Mucosa of stomach (tissue), 1 donor: ENCODE data around the gene FBXO41.

Experiments used
- H3K27me3 ChIP-seq: one replicate; pipeline ENCODE4 v1.7.0; 2013; ENCODE audit warnings: mild to moderate bottlenecking, low read length; ENCODE audit not compliant: control insufficient read depth, insufficient read depth
- H3K36me3 ChIP-seq: one replicate; pipeline ENCODE4 v1.7.0; 2013; ENCODE audit warnings: low read length; ENCODE audit not compliant: control insufficient read depth, insufficient read depth
- H3K4me1 ChIP-seq: one replicate; pipeline ENCODE4 v1.7.0; 2013; ENCODE audit warnings: mild to moderate bottlenecking, low read length; ENCODE audit not compliant: control insufficient read depth, insufficient read depth
- H3K4me3 ChIP-seq: one replicate; pipeline ENCODE4 v1.7.0; 2013; ENCODE audit warnings: low read length
- H3K9ac ChIP-seq: one replicate; pipeline ENCODE4 v1.7.0; 2013; ENCODE audit warnings: mild to moderate bottlenecking, low read length, moderate library complexity
- H3K9me3 ChIP-seq: one replicate; pipeline ENCODE4 v1.7.0; 2013; ENCODE audit warnings: mild to moderate bottlenecking, low read length, moderate library complexity; ENCODE audit not compliant: control insufficient read depth
- donor health status: Pancreatic carcinoma.

Gene FBXO41

DNA sequence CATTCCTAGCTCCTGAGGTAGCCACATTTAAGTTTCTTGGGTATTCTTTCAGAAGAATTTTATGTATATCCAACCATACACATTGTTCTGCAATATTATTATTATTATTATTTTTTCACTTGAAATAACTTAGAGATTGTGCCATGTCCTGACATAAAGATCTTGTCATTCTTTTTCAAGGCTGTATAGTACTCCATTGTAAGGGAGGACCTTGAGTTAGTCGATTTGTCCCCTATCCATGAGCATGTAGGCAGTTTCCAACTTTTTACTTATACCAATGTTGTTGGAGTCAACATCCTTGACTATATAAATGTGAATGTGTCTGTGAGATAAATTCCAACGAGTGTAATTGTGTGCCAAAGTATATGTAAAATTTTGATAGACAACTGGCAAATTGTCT lies 10.0 kb upstream of the FBXO41 start:
- no peak overlapping the region for H3K4me3 ChIP-seq
- peaks cover 78% of the 10 kb centered on the region for H3K27me3 ChIP-seq
- H3K9ac ChIP-seq = no peak overlapping the region
- H3K36me3 ChIP-seq = no peaks in the 10 kb centered on the region
- H3K9me3 ChIP-seq = no peaks in the 10 kb centered on the region
- no peaks in the 10 kb centered on the region for H3K4me1 ChIP-seq

DNA sequence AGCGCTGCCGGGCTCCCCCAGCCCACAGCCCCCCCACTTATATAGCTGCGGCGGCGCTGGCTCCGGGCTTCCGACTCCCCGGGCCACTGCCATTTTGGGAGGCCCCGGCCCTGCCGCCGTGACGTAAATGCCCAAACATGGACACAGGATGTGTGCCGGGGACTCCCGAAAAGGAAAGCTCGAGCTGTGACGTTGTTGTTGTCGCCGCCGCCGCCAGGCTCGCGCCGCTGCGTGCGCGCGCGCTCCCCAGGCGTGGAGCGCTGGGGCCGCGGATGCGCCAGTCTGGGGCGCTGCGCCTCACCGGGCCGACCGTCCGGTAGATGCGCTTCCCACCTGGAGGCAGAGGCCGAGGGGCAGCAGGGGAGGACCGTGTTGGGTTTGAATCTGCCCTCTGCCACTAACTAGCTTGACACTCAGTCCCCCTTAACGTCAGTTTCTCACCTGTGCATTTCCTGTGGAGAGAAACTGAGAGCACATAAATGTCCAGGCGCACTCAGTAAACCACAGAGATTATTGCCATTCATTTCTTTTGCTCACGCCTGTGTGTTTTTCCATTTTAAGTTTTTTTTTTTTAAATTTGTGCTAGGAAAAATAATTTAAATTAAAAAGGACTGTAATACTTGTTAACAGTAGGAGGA lies 9.4 kb upstream of the FBXO41 start, which contains the start of gene EGR4:
Gene EGR4, minus strand, starts transcription at position 15 of the 638 bp plus-strand sequence. CDS start 231 bp downstream, outside the sequence.
- H3K27me3 ChIP-seq = peaks cover 84% of the 10 kb centered on the region
- no peak within 1 kb of the TSS for H3K9ac ChIP-seq
- H3K4me3 ChIP-seq = no peak within 1 kb of the TSS
- no peaks in the 10 kb centered on the region for H3K4me1 ChIP-seq
- no peaks in the 10 kb centered on the region for H3K9me3 ChIP-seq
- H3K36me3 ChIP-seq = no peaks in the 10 kb centered on the region

- Histone ChIP-seq H3K27me3 (peaks cover 89% of the 10 kb centered on the region), H3K9ac (no peak overlapping the region)
These were observed 8.7 kb upstream of the FBXO41 start for GRCh38 chr2:73292906-73293533.

DNA sequence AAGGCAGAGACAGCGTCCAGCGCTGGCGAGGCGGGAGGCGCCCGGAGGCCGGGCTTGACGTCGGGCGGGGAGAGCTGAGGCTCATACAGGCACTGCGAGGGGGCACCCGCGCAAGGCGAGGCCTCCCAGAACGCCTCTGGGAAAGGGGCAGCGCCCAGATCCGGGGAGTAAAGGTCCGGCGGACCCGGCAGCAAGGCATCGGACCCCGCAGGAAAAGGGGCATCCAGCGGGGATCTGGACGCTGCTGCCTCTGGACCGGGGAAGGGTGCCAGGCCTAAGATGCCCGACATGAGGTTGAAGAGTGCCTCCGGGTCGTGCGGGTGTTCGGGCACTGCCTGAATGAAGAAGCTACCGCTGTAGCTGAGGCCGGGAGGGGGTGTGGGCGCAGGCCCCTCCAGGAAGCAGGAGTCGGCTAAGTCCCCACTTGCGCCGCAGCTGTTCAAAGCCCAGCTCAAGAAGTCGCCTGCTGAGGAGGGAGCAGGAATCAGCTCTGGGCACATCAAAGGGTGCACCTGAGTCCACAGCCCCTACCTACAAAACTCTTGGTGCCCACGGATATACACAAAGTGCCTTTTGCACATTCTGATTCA lies 8.1 kb upstream of the FBXO41 start:
- H3K36me3 ChIP-seq = no peaks in the 10 kb centered on the region
- H3K9me3 ChIP-seq = no peaks in the 10 kb centered on the region
- peaks cover 89% of the 10 kb centered on the region for H3K27me3 ChIP-seq
- H3K4me1 ChIP-seq = no peaks in the 10 kb centered on the region
- no peak overlapping the region for H3K4me3 ChIP-seq
- H3K9ac ChIP-seq = no peak overlapping the region

More at GRCh38 chr2:73292906-73293533, 8.7 kb upstream of the FBXO41 start:
- H3K4me1 ChIP-seq = no peaks in the 10 kb centered on the region
- H3K36me3 ChIP-seq = no peaks in the 10 kb centered on the region
- no peaks in the 10 kb centered on the region for H3K9me3 ChIP-seq
- no peak overlapping the region for H3K4me3 ChIP-seq

DNA sequence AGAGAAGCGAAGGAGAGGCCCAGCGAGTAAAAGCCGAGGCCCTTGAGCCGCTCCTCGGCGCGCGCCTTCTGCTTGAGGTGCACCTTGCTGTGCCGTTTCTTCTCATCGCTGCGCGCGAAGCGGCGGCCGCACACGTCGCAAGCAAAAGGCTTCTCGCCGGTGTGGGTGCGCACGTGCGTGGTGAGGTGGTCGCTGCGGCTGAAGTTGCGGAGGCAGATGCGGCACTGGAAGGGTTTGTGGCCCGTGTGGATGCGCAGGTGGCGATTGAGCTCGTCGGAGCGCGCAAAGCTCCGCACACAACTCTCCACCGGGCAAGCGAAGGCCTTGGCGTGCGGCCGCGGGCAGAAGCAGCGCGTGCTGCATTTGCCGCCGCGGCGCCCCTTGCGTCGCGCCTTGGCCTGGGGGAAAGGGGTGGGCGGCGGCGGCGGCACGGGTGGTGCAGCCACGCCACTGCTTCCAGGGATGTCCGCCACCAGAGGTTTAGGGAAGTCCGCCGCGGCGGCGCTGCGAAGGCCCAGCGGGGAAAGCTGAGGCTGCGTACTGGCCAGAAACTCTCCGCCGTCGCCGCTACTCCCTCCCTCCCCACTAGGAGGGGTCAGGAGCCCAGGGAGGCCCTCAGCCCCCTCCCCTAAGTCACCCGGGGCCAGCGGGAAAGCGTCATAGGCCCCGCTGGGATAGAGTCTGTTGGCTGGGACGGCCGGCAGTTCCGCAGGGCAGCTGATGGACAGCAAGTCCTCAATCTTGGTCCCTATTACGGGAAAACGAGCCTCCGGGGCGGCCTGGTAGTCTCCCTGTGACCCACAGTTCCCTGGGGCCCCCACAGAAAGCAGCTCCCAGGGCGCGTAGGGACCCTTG lies 7.4 kb upstream of the FBXO41 start:
- H3K27me3 ChIP-seq = peaks cover 83% of the 10 kb centered on the region
- no peaks in the 10 kb centered on the region for H3K36me3 ChIP-seq
- H3K4me3 ChIP-seq = no peak overlapping the region
- no peak overlapping the region for H3K9ac ChIP-seq
- H3K4me1 ChIP-seq = no peaks in the 10 kb centered on the region
- H3K9me3 ChIP-seq = no peaks in the 10 kb centered on the region

DNA sequence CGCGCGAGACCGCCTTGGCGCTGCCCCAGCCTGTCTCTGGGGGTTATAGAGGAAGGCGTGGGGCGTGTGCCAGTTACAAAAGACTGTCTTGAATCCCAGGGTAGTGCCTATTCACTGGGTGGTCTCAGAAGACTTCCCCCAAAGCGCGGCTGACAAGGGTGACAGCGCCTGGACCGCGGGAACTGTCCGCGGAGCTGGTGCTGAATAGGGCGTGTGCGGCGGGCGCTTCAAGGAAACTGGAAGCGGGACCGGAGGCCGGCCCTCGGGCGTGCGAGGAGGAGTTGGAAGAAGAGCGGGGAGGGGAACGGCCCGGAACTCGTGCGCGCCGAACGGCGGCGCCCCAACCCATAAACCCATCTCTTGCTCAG lies 6.8 kb upstream of the FBXO41 start:
- Histone ChIP-seq H3K4me1 (no peaks in the 10 kb centered on the region), H3K9me3 (no peaks in the 10 kb centered on the region), H3K9ac (no peak overlapping the region), H3K36me3 (no peaks in the 10 kb centered on the region), H3K27me3 (peaks cover 82% of the 10 kb centered on the region), H3K4me3 (no peak overlapping the region)

DNA sequence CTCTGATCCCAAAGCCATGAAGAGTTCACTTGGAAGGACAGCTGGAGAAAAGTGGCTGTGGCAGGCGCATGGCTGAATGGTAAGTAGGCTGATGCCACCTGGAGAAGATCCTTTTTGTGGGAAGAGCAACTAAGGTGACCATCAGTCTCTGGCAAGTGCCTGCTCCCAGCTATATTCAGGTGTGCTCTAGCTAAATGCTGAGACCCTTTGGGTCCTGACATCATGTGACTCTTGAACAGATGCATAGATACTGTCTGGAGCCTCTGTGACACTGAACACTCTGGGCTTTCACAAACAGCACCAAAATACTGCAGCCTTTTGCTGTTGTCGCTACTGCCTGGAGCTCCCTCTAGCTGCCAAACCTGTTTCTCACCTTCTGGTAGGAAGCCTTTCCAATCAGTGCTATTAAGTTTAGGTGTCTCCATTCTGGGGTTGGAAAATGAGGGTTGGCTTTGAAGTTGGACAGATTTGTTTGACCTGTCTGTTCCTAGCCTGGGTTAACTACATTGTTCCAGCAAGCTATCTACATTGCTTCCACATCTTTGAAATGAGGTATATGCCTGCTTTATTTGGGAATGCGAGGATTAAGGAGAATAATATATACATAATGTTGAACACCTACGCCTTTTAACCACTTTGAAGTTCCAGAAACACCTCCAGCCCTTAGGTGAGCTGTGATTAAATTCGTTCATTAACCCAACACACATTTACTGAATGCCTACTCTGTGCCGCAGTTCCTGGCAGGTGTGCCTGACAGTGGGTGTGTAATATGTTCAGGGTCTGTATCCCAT lies 6.0 kb upstream of the FBXO41 start:
- H3K4me3 ChIP-seq = no peak overlapping the region
- H3K9me3 ChIP-seq = no peaks in the 10 kb centered on the region
- H3K27me3 ChIP-seq = peaks cover 76% of the 10 kb centered on the region
- H3K36me3 ChIP-seq = no peaks in the 10 kb centered on the region
- no peak overlapping the region for H3K9ac ChIP-seq
- peaks cover 1% of the 10 kb centered on the region for H3K4me1 ChIP-seq

DNA sequence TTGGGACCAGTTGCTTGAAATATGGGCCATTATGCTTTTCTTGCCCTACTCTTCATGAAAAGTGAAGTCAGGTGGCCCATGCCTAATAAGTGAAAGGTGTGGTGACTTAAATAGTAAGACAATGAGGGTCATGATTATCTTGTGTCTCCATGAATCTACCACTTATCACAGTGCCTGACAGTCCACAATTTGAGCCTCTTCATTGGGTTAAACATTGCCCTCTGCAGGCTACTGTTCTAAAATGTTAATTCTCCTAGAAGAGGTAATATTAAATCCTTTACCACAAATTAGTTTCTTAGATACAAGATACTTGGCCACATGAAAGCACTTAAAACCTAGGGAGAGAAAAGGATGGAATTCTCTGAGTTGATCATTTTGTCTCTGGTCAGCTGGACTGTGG lies 5.0 kb upstream of the FBXO41 start:
- no peak overlapping the region for H3K4me3 ChIP-seq
- H3K36me3 ChIP-seq = no peaks in the 10 kb centered on the region
- peaks cover 8% of the 10 kb centered on the region for H3K4me1 ChIP-seq
- H3K27me3 ChIP-seq = peaks cover 76% of the 10 kb centered on the region
- H3K9me3 ChIP-seq = no peaks in the 10 kb centered on the region
- H3K9ac ChIP-seq = no peak overlapping the region

DNA sequence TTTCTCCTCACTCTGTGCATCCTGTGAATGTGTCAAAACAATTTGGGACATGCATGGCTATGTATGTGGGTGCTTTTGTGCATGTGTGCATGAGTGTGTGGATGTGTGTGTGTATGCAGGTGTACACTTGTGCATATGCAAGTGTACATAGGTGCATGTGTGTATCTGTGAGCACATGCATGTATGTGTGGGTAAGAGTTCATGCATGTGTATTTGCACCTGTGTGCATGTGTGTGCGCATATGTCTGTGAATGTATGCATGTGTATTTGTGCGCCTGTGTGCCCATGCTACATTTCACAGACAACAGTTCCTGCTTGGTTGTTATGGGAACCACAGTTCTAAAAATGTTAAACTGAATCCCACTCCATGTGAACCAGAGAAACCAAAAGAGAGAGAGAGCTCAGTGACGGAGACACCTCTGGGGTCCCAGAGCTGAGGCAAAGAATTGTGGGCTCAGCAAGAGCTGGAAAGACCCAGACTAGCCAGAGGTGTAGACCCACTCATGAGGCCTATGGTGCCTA lies 1.9 kb upstream of the FBXO41 start:
- Histone ChIP-seq H3K4me3 (no peak overlapping the region), H3K9me3 (no peaks in the 10 kb centered on the region), H3K36me3 (no peaks in the 10 kb centered on the region), H3K9ac (no peak overlapping the region), H3K27me3 (peaks cover 55% of the 10 kb centered on the region), H3K4me1 (peaks cover 8% of the 10 kb centered on the region)

GRCh38 chr2:73285159-73285739 lies 971 bp upstream of the FBXO41 start:
- no peaks in the 10 kb centered on the region for H3K36me3 ChIP-seq
- no peaks in the 10 kb centered on the region for H3K9me3 ChIP-seq
- no peak overlapping the region for H3K9ac ChIP-seq
- H3K4me3 ChIP-seq = no peak overlapping the region
- peaks cover 46% of the 10 kb centered on the region for H3K27me3 ChIP-seq
- H3K4me1 ChIP-seq = peaks cover 8% of the 10 kb centered on the region
